ENCODE results near the gene FBXL7.

FBXL7 gene

GRCh38 chr5:15547261-15547839 lies 47.4 kb downstream of the FBXL7 start:
- DNase-seq: no peak

DNA sequence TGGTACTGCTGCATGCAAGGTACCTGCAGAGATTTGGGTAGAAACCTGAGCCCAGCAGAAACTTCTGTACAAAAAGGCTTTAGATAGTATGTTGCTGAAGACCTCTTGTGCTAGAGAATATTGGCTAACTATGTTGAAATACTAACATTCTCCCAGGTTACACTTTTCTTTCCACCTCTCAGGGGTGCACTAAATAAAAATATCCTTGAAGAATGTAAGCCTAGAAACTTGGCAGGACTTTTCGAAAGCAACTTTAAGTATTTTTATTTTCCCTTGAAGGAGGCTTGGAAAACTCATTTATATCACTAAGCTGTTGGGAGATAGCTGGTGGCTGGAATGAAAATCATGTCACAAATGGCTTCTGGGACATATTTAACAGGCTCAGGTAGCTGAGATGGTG lies 50.0 kb downstream of the FBXL7 start:
- DNase-seq: no peak

- DNase-seq: no peak
These were observed 50.6 kb downstream of the FBXL7 start for GRCh38 chr5:15550502-15551112.

DNA sequence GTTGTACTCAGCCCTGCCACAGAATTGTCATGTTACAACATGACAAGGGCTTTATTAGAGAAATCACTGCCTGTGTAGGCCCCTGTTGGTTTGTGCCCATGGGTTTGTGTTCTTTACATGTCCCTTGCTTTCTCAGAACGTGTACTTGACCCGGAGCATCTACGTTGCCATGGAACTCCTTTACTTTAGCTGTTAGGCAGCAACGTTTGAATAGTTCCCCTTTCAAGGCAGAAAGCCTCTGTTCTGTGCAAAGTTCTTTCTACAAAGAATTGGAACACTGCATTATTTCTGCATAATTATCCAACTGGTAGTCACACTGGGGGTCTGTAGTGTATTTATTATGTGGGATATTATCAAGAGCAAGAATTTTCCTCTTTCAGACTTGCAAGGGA lies 51.1 kb downstream of the FBXL7 start:
- DNase-seq: no peak

- DNase-seq: no peak
These were observed 54.6 kb downstream of the FBXL7 start for GRCh38 chr5:15554542-15554941.

- no peak for DNase-seq
These were observed 55.2 kb downstream of the FBXL7 start for GRCh38 chr5:15555176-15555575.

- DNase-seq: no peak
These were observed 58.3 kb downstream of the FBXL7 start for GRCh38 chr5:15558240-15558639.

DNA sequence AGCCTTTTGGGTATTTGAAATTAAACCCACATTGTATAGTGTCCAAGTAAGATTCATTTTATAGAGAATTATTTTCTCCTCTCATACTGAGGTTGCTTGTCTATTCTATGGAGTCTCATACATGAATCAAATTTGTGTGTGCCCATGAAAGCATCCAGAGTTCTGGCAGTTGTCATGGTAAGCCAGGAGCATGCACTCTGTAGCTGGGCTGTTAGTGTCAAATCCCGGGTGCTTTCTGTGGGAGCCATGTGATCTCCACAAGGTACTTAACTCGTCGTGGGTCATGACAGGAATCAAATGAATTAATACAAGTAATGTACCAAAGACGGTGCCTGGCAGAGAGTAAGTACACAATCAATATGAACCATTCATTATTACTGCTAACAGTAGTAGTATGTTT lies 58.7 kb downstream of the FBXL7 start:
- no peak for DNase-seq

GRCh38 chr5:15560421-15560820 lies 60.4 kb downstream of the FBXL7 start:
- no peak for DNase-seq

GRCh38 chr5:15564523-15564922 lies 64.5 kb downstream of the FBXL7 start:
- DNase-seq: no peak

GRCh38 chr5:15564957-15565356 lies 65.0 kb downstream of the FBXL7 start:
- DNase-seq: no peak

DNA sequence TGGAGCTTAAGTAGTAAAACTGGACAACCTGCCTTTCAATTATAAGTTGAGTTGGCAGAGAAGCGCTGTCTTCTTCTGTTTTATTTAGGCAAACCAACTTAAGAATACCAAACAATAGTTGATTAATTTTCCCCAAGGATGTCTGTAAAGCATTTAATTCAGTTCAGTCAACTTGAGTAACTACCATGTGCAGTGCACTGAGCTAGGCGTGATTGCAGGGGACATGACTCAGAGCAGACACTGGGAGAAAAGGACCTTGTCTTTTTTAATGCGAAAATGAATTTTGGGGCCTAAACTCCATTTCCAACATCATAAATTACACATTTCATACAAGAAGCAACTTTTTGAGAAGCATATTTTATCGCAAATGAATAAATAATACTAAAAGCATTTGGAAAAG lies 66.3 kb downstream of the FBXL7 start:
- DNase-seq: no peak

DNA sequence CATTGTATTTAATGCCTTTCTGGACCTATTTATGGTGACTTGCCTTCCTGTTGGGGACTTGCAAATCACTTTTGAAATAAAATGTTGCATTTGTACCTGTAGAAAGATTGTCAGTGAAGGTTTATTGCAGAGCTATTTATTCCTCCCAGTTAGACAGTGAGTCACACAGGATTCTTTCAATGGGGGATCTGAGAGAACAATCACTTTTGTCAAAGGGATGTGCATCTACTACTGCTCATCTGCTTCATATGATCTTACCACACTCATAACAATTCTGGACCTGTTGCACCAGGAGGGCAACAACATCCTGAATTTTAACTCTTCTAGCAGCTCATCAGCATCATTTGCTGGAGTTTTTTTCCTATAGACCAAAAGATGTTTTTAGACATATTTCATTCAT lies 66.8 kb downstream of the FBXL7 start:
- DNase-seq: no peak

- DNase-seq: no peak
These were observed 70.5 kb downstream of the FBXL7 start for GRCh38 chr5:15570491-15570890.

GRCh38 chr5:15571081-15571480 lies 71.1 kb downstream of the FBXL7 start:
- no peak for DNase-seq

GRCh38 chr5:15571618-15572017 lies 71.6 kb downstream of the FBXL7 start:
- no peak for DNase-seq

GRCh38 chr5:15573590-15573989 lies 73.6 kb downstream of the FBXL7 start:
- no peak for DNase-seq

GRCh38 chr5:15574128-15574527 lies 74.1 kb downstream of the FBXL7 start:
- no peak for DNase-seq

GRCh38 chr5:15574806-15575325 lies 74.9 kb downstream of the FBXL7 start:
- DNase-seq: no peak

GRCh38 chr5:15575666-15576065 lies 75.7 kb downstream of the FBXL7 start:
- no peak for DNase-seq

DNA sequence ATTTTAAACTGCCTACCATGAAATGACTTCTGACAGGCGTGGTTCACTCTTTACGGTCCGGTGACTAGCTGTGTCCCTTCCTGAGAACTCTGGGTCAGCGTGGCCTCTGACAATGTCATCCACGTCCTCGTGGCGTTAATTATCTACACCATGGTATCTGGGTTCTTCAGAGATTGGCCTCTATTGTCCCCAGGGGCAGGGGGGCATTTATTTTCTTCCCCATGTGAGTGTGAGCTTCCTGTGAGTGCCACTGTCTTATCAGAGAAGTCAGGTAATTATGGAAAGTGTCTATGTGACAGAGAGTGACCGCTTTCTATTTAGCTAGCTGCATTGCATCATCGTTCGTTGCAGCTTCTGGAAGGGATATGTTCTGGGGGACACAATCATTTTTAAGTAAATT lies 77.2 kb downstream of the FBXL7 start:
- no peak for DNase-seq

- no peak for DNase-seq
These were observed 77.9 kb downstream of the FBXL7 start for GRCh38 chr5:15577831-15578230.

GRCh38 chr5:15579193-15579990 lies 79.4 kb downstream of the FBXL7 start:
- no peak for DNase-seq

- DNase-seq: no peak
These were observed 84.5 kb downstream of the FBXL7 start for GRCh38 chr5:15584528-15584927.
